ENCODE results near the gene OR5C1.
A peak's percentile ranks its signal among the peaks of the same experiment; 100 is the strongest.
"Not testable (repeated sequence)": the region's sequence is repeated elsewhere in the genome, so short reads cannot be mapped to it uniquely, and the experiment has no call there.

Gene OR5C1

DNA sequence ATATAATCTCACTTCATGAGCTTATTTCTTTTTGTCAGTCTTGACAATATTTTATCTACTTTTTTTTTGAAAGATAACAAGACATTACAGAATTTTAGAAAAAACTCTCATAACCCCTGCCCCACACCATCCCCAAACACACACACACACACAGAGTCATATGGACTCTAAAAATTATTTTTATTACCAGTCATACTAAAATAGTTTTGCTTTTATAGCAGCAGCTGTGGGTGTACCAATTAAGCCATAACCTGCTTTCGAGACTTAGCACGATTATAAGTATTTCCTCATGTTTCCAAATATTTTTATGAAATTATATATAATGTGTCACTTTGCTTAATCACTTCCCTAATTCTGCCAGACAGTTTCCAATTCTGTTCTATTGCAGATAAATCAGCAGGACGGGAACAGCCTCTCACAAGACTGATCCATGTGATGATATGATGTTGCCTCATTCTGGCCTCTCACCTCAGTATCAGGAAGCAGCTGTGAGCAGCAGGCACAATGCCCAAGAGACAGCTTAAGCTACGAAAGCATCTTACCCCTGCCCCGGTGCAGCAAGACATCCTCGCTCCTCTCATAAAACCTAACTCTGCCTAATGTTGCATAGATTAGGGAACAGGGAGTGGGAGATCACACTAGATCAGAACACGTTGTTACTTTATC is 32.7 kb downstream of the OR5C1 start:
- no peak for DNase-seq (ENCODE audit: low spot score)

DNA sequence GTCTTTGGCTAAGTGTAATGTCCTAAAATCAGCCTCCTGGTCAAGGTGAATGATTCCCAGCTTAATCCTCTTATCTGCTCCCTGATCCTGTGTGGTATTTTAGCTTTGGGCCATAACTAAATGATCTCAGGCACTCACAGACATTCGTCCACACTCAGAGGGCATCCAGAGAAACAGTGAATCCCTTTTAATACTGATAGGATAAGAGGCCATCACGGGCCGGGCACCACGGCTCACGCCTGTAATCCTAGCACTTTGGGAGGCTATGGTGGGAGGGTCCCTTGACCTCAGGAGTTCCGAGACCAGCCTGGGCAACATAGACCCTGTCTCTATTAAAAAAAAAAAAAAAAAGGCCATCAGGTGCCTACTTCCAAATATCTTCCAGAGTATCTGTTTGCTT is 33.3 kb downstream of the OR5C1 start:
- no peak for DNase-seq (ENCODE audit: low spot score)
- TF ChIP-seq, protein P1, sequence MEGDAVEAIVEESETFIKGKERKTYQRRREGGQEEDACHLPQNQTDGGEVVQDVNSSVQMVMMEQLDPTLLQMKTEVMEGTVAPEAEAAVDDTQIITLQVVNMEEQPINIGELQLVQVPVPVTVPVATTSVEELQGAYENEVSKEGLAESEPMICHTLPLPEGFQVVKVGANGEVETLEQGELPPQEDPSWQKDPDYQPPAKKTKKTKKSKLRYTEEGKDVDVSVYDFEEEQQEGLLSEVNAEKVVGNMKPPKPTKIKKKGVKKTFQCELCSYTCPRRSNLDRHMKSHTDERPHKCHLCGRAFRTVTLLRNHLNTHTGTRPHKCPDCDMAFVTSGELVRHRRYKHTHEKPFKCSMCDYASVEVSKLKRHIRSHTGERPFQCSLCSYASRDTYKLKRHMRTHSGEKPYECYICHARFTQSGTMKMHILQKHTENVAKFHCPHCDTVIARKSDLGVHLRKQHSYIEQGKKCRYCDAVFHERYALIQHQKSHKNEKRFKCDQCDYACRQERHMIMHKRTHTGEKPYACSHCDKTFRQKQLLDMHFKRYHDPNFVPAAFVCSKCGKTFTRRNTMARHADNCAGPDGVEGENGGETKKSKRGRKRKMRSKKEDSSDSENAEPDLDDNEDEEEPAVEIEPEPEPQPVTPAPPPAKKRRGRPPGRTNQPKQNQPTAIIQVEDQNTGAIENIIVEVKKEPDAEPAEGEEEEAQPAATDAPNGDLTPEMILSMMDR (IDR thresholded peaks at IDR 0.05; ENCODE audit: extremely low read depth, missing control alignments): no peak

More for the DNA sequence above, 32.7 kb downstream of the OR5C1 start:
- TF ChIP-seq, protein P1 (IDR thresholded peaks at IDR 0.05; ENCODE audit: extremely low read depth, missing control alignments): no peak

DNA sequence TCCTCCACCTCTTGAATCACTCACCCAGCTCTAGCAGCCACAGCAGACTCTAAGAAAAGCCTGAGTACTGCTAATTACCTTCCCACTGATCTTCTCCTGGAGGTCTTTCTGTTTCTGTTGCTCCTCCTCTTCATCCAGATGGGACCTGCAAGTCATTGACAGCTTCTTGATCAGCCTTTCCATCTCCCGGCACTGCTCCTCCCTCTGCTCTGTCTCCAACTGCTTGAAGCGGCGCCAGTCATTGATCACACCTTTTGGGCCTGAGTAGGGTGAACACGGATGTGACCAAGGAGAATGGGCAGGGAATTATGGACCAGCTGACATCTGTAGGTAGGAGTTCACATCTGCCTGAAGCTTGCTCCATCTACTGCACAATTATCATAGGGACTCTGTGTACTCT is 34.2 kb downstream of the OR5C1 start:
- TF ChIP-seq, protein P1 (IDR thresholded peaks at IDR 0.05; ENCODE audit: extremely low read depth, missing control alignments): no peak
- DNase-seq (ENCODE audit: low spot score): no peak

DNA sequence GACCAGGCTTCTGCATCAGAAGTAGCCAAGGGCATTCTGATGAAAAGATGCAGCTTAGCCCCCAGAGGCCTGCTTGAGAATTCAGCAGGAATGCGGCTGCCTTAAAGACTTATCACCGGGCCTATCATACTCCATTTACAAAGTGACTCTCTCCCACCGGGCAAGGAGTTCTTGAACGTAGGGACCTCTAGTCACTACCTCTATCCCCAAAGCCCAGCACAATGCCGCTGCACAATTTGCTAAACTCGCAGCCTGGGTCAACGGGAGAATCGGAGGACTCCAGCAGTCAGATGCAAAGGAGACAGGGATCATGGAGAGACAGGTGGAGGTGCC is 39.0 kb downstream of the OR5C1 start:
- DNase-seq (ENCODE audit: low spot score): no peak
- TF ChIP-seq, protein P1 (IDR thresholded peaks at IDR 0.05; ENCODE audit: extremely low read depth, missing control alignments): no peak

DNA sequence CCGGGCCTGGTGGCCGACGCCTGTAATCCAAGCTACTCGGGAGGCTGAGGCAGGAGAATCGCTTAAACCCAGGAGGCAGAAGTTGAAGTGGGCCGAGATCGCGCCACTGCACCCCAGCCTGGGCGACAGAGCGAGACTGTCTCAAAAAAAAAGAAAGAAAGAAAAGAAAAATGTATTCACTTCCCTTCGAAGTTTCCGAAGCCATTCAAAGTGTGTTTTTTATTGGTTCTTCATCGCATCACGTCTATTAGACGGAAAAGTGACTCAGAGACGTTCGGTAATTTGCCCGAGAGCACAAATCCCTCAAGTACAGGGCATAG is 40.2 kb downstream of the OR5C1 start:
- DNase-seq (ENCODE audit: low spot score): not testable (repeated sequence)

DNA sequence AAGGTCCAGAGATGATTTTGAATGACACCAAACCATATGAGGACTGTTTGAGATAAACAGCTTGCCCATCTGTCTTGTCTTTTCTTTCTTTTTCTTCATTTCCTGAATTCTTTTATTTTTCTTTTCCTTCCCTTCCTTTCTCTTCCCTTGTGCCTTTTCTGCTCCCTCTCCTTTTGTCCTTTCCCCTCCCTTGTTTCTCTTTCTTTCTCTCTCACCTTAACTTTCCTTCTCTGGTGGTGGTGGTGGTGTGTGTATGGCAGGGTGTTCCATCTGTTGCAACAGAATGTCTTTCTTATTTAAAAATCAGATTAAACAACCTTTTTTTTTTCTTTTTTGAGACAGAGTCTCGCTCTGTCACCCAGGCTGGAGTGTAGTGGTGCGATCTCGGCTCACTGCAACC is 43.5 kb downstream of the OR5C1 start:
- TF ChIP-seq, protein P1 (IDR thresholded peaks at IDR 0.05; ENCODE audit: extremely low read depth, missing control alignments): no peak
- no peak for DNase-seq (ENCODE audit: low spot score)

DNA sequence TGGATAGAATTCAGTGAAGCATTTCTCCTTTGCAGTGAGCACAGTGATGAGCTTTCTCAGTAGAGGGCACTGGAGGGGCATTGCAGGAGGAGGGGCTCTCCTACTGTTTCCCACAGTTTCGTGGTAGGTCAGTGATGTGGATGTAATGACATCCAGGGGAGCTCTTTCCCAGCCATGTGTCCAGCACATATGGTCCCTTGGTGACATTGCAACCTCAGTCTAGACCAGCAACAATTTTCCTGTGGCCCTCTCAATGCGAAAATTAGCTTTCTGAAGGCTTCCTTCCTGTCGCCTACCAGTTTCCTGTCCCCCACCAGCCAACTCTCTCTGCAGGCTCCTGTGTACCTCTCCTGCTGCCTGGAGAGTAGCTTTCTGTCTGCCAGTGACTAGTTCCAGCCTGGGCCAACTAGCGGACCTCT is 46.6 kb downstream of the OR5C1 start:
- TF ChIP-seq, protein P1 (IDR thresholded peaks at IDR 0.05; ENCODE audit: extremely low read depth, missing control alignments): no peak
- DNase-seq (ENCODE audit: low spot score): peak; percentile 43

DNA sequence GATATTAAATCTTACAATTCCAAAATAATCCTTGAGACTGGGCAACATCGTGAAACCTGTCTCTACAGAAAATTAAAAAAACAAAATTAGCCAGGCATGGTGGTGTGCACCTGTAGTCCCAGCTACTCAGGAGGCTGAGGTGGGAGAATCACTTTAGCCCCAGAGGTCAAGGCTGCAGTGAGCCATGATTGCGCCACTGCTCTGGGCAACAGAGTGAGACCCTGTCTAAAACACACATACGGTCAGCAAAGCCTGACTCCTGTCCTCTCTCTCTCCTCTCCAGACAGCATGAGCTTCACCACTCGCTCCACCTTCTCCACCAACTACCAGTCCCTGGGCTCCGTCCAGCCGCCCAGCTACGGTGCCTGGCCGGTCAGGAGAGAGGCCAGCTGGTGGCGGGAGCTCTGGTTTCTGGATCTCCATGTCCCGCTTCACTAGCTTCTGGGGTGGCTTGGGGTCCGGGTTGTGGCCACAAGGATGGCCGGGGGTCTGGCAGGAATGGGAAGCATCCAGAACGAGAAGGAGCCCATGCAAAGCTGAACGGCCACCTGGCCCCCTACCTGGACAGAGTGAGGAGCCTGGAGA is 48.6 kb downstream of the OR5C1 start:
- TF ChIP-seq, protein P1 (IDR thresholded peaks at IDR 0.05; ENCODE audit: extremely low read depth, missing control alignments): no peak
- DNase-seq (ENCODE audit: low spot score): no peak

DNA sequence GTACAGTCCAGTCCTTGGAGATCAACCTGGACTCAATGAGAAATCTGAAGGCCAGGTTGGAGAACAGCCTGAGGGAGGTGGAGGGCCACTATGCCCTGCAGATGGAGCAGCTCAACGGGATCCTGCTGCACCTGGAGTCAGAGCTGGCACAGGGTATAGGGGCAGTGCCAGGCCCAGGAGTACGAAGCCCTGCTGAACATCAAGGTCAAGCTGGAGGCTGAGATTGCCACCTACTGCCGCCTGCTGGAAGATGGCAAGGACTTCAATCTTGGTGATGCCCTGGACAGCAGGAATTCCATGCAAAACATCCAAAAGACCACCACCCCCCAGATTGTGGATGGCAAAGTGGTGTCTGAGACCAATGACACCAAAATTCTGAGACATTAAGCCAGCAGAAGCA is 49.7 kb downstream of the OR5C1 start:
- DNase-seq (ENCODE audit: low spot score): not testable (repeated sequence)

All from GM20000 (cell line).